HEK293 (cell line): ENCODE data around the gene DCP1B.

Experiments used
- FEZF1 ChIP-seq: fragments of 450-650 bp; formaldehyde crosslinking; IDR thresholded peaks from 2 replicates; pipeline ENCODE4 v1.5.1; 2016; ENCODE audit warnings: missing biosample characterization, missing genetic modification characterization
- KLF10 ChIP-seq: fragments of 450-650 bp; IDR thresholded peaks from 2 replicates; pipeline ENCODE4 v1.5.1; 2018; ENCODE audit warnings: missing biosample characterization, mild to moderate bottlenecking, missing genetic modification characterization
- YY2 ChIP-seq: fragments of 450-650 bp; formaldehyde crosslinking; IDR thresholded peaks from 2 replicates; pipeline ENCODE4 v1.5.1; 2016; ENCODE audit warnings: missing biosample characterization, missing genetic modification characterization
- ZBTB26 ChIP-seq: fragments of 450-650 bp; formaldehyde crosslinking; optimal IDR thresholded peaks from 2 replicates; pipeline ENCODE3; 2016; ENCODE audit warnings: missing biosample characterization, mild to moderate bottlenecking, missing genetic modification characterization
- ZNF10 ChIP-seq: fragments of 450-650 bp; formaldehyde crosslinking; IDR thresholded peaks from 2 replicates; pipeline ENCODE4 v1.5.1; 2017; ENCODE audit warnings: missing biosample characterization, missing genetic modification characterization
- ZNF121 ChIP-seq: fragments of 450-650 bp; formaldehyde crosslinking; IDR thresholded peaks from 2 replicates; pipeline ENCODE4 v1.5.1; 2016; ENCODE audit warnings: missing biosample characterization, missing genetic modification characterization
- ZNF157 ChIP-seq: fragments of 450-650 bp; formaldehyde crosslinking; IDR thresholded peaks from 2 replicates; pipeline ENCODE4 v1.5.1; 2016; ENCODE audit warnings: missing biosample characterization, missing genetic modification characterization
- ZNF16 ChIP-seq: fragments of 450-650 bp; formaldehyde crosslinking; IDR thresholded peaks from 2 replicates; pipeline ENCODE4 v1.5.1; 2016; ENCODE audit warnings: low read depth, missing biosample characterization, missing genetic modification characterization
- ZNF184 ChIP-seq: fragments of 450-650 bp; IDR thresholded peaks from 2 replicates; pipeline ENCODE4 v1.5.1; 2018; ENCODE audit warnings: missing biosample characterization, mild to moderate bottlenecking, missing genetic modification characterization
- ZNF23 ChIP-seq: fragments of 450-650 bp; formaldehyde crosslinking; IDR thresholded peaks from 2 replicates; pipeline ENCODE4 v1.5.1; 2016; ENCODE audit warnings: missing biosample characterization, missing genetic modification characterization, borderline replicate concordance
- ZNF311 ChIP-seq: fragments of 450-650 bp; formaldehyde crosslinking; IDR thresholded peaks from 2 replicates; pipeline ENCODE4 v1.5.1; 2017; ENCODE audit warnings: missing biosample characterization, missing genetic modification characterization, borderline replicate concordance
- ZNF510 ChIP-seq: fragments of 450-650 bp; formaldehyde crosslinking; IDR thresholded peaks from 2 replicates; pipeline ENCODE4 v1.5.1; 2018; ENCODE audit warnings: mild to moderate bottlenecking, missing genetic modification characterization, missing biosample characterization; ENCODE audit not compliant: insufficient replicate concordance
- ZNF514 ChIP-seq: fragments of 450-650 bp; formaldehyde crosslinking; IDR thresholded peaks from 2 replicates; pipeline ENCODE4 v1.5.1; 2016; ENCODE audit warnings: missing biosample characterization, missing genetic modification characterization
- ZNF518A ChIP-seq: fragments of 450-650 bp; formaldehyde crosslinking; conservative IDR thresholded peaks from 2 replicates; pipeline ENCODE4 v1.5.1; 2016; ENCODE audit warnings: low read depth, missing biosample characterization, missing genetic modification characterization
- ZNF544 ChIP-seq: fragments of 450-650 bp; formaldehyde crosslinking; IDR thresholded peaks from 2 replicates; pipeline ENCODE4 v1.5.0; 2017; ENCODE audit warnings: missing biosample characterization, missing genetic modification characterization
- ZNF558 ChIP-seq: fragments of 450-650 bp; formaldehyde crosslinking; IDR thresholded peaks from 2 replicates; pipeline ENCODE4 v1.5.1; 2016; ENCODE audit warnings: missing biosample characterization, missing genetic modification characterization
- ZNF560 ChIP-seq: fragments of 450-650 bp; formaldehyde crosslinking; IDR thresholded peaks from 2 replicates; pipeline ENCODE4 v1.5.1; 2017; ENCODE audit warnings: missing biosample characterization, missing genetic modification characterization, borderline replicate concordance
- ZNF571 ChIP-seq: fragments of 450-650 bp; formaldehyde crosslinking; IDR thresholded peaks from 2 replicates; pipeline ENCODE4 v1.5.0; 2017; ENCODE audit warnings: missing biosample characterization, missing genetic modification characterization
- ZNF707 ChIP-seq: fragments of 450-650 bp; formaldehyde crosslinking; IDR thresholded peaks from 2 replicates; pipeline ENCODE4 v1.5.1; 2016; ENCODE audit warnings: missing biosample characterization, missing genetic modification characterization
- ZNF792 ChIP-seq: fragments of 450-650 bp; formaldehyde crosslinking; IDR thresholded peaks from 2 replicates; pipeline ENCODE4 v1.5.1; 2016; ENCODE audit warnings: missing biosample characterization, missing genetic modification characterization
- ZSCAN4 ChIP-seq: fragments of 450-650 bp; formaldehyde crosslinking; IDR thresholded peaks from 2 replicates; pipeline ENCODE4 v1.5.1; 2017; ENCODE audit warnings: missing biosample characterization, missing genetic modification characterization
- ZSCAN5A ChIP-seq: fragments of 450-650 bp; formaldehyde crosslinking; IDR thresholded peaks from 2 replicates; pipeline ENCODE4 v1.5.1; 2016; ENCODE audit warnings: missing biosample characterization, missing genetic modification characterization
- TF ChIP-seq, protein P1 (sequence below): fragments of 450-650 bp; formaldehyde crosslinking; IDR thresholded peaks from 2 replicates; pipeline ENCODE4 v1.5.1; 2016; ENCODE audit warnings: missing biosample characterization, missing genetic modification characterization
- TF ChIP-seq, protein P2 (sequence below): fragments of 450-650 bp; formaldehyde crosslinking; IDR thresholded peaks from 2 replicates; pipeline ENCODE4 v1.5.1; 2016; ENCODE audit warnings: missing biosample characterization, missing genetic modification characterization
- TF ChIP-seq, protein P3 (sequence below): fragments of 450-650 bp; formaldehyde crosslinking; IDR thresholded peaks from 2 replicates; pipeline ENCODE4 v1.5.1; 2016; ENCODE audit warnings: missing biosample characterization, missing genetic modification characterization

The DCP1B gene

GRCh38 chr12:1972856-1973317, 31.4 kb downstream of the DCP1B start (continued):
- TF ChIP-seq YY2 (tag by site-specific recombination) (peak; percentile 61; the same call in 1 of the 2 replicates), ZNF121 (no peak), KLF10 (tag by site-specific recombination) (no peak), ZNF23 (tag by site-specific recombination) (no peak), ZSCAN5A (tag by site-specific recombination) (no peak), ZNF16 (tag by site-specific recombination) (no peak), ZNF184 (tag by site-specific recombination) (no peak), ZNF558 (tag by site-specific recombination) (no peak), ZNF157 (tag by site-specific recombination) (no peak), ZNF514 (tag by site-specific recombination) (no peak), ZNF792 (no peak), ZNF518A (no peak), ZNF510 (no peak), ZBTB26 (tag by site-specific recombination) (no peak), ZNF544 (no peak), ZNF560 (tag by site-specific recombination) (no peak), ZNF571 (no peak), ZNF311 (tag by site-specific recombination) (no peak), ZNF10 (tag by site-specific recombination) (no peak), ZNF707 (tag by site-specific recombination) (no peak), ZSCAN4 (no peak), FEZF1 (tag by site-specific recombination) (0 out of 2 replicates have a peak, but pooled peaks have one; percentile 9)
- TF ChIP-seq, protein P1, sequence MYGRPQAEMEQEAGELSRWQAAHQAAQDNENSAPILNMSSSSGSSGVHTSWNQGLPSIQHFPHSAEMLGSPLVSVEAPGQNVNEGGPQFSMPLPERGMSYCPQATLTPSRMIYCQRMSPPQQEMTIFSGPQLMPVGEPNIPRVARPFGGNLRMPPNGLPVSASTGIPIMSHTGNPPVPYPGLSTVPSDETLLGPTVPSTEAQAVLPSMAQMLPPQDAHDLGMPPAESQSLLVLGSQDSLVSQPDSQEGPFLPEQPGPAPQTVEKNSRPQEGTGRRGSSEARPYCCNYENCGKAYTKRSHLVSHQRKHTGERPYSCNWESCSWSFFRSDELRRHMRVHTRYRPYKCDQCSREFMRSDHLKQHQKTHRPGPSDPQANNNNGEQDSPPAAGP (tag by site-specific recombination) = no peak
- TF ChIP-seq, protein P2, sequence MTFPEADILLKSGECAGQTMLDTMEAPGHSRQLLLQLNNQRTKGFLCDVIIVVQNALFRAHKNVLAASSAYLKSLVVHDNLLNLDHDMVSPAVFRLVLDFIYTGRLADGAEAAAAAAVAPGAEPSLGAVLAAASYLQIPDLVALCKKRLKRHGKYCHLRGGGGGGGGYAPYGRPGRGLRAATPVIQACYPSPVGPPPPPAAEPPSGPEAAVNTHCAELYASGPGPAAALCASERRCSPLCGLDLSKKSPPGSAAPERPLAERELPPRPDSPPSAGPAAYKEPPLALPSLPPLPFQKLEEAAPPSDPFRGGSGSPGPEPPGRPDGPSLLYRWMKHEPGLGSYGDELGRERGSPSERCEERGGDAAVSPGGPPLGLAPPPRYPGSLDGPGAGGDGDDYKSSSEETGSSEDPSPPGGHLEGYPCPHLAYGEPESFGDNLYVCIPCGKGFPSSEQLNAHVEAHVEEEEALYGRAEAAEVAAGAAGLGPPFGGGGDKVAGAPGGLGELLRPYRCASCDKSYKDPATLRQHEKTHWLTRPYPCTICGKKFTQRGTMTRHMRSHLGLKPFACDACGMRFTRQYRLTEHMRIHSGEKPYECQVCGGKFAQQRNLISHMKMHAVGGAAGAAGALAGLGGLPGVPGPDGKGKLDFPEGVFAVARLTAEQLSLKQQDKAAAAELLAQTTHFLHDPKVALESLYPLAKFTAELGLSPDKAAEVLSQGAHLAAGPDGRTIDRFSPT (tag by site-specific recombination) = no peak
- TF ChIP-seq, protein P3, sequence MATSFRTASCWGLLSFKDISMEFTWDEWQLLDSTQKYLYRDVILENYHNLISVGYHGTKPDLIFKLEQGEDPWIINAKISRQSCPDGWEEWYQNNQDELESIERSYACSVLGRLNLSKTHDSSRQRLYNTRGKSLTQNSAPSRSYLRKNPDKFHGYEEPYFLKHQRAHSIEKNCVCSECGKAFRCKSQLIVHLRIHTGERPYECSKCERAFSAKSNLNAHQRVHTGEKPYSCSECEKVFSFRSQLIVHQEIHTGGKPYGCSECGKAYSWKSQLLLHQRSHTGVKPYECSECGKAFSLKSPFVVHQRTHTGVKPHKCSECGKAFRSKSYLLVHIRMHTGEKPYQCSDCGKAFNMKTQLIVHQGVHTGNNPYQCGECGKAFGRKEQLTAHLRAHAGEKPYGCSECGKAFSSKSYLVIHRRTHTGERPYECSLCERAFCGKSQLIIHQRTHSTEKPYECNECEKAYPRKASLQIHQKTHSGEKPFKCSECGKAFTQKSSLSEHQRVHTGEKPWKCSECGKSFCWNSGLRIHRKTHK = no peak
